Smooth muscle cell (in vitro differentiated cells): Measurements from ENCODE around the gene EIF2B2. TPM values are rescaled to one million over a fixed set of nuclear protein-coding genes. Genes with fewer than 3 reads are reported as not detected.
A peak's percentile ranks its signal among the peaks of the same experiment; 100 is the strongest.

Source experiments
- DNase-seq: peaks from one replicate; lab custom pipeline; 2025; ENCODE audit not compliant: unreplicated experiment; lab: John Stamatoyannopoulos, UW
- H2AFZ ChIP-seq: fragments of 200-600 bp; sonication (generic); 2 replicates; pipeline ENCODE4 v1.6.0; 2016; ENCODE audit warnings: antibody characterized with exemption, low read depth, mild to moderate bottlenecking
- H3F3A ChIP-seq: fragments of 200-600 bp; sonication (generic); 2 replicates; pipeline ENCODE4 v1.6.0; 2017; ENCODE audit warnings: antibody characterized with exemption, low read depth
- H3K27ac ChIP-seq: fragments of 200-600 bp; sonication (generic); 2 replicates; pipeline ENCODE4 v1.5.1; 2016; ENCODE audit warnings: low read depth, mild to moderate bottlenecking
- H3K27me3 ChIP-seq: fragments of 200-600 bp; sonication (generic); 2 replicates; pipeline ENCODE4 v1.6.1; 2016; ENCODE audit warnings: low read depth, mild to moderate bottlenecking
- H3K36me3 ChIP-seq: fragments of 200-600 bp; sonication (generic); 2 replicates; pipeline ENCODE4 v1.5.1; 2016; ENCODE audit warnings: low read depth
- H3K4me1 ChIP-seq: fragments of 200-600 bp; sonication (generic); 2 replicates; pipeline ENCODE4 v1.5.1; 2016; ENCODE audit warnings: low read depth
- H3K4me2 ChIP-seq: fragments of 200-600 bp; sonication (generic); 2 replicates; pipeline ENCODE4 v1.6.0; 2016; ENCODE audit warnings: mild to moderate bottlenecking
- H3K4me3 ChIP-seq: fragments of 200-600 bp; sonication (generic); 2 replicates; pipeline ENCODE4 v1.5.1; 2016; ENCODE audit warnings: mild to moderate bottlenecking
- H3K79me2 ChIP-seq: fragments of 200-600 bp; sonication (generic); 2 replicates; pipeline ENCODE4 v1.6.0; 2016; ENCODE audit warnings: low read depth, mild to moderate bottlenecking
- H3K9ac ChIP-seq: fragments of 200-600 bp; sonication (generic); 2 replicates; pipeline ENCODE4 v1.6.0; 2016; ENCODE audit warnings: low read depth
- H3K9me3 ChIP-seq: fragments of 200-600 bp; sonication (generic); replicated peaks from 2 replicates; pipeline ENCODE4 v1.5.1; 2016; ENCODE audit warnings: low read depth
- H4K20me1 ChIP-seq: fragments of 200-600 bp; sonication (generic); 2 replicates; pipeline ENCODE4 v1.6.0; 2016; ENCODE audit warnings: low read depth
- CTCF ChIP-seq: fragments of 200-600 bp; sonication (generic); IDR thresholded peaks from 2 replicates; pipeline ENCODE4 v1.5.1; 2017; ENCODE audit warnings: borderline replicate concordance, mild to moderate bottlenecking, antibody characterized with exemption; ENCODE audit not compliant: insufficient read depth, poor library complexity, severe bottlenecking
- WGBS: methylation state at CpG from one replicate; pipeline ENCODE4 v1.1.7; 2016; ENCODE audit warnings: low lambda C conversion rate; 5-methylcytosine and 5-hydroxymethylcytosine counted together
- polyA plus RNA-seq: library from polyadenylated mRNA; unstranded; fragments of >200 nt; fragmentation: Nextera tagmentation; extraction: Ambion mirVana; gene quantifications from 2 replicates; pipeline ENCODE4 v1.2.1, GENCODE V29; 2016
- total RNA-seq: library from RNA; depleted of rRNA; stranded (reverse); fragments of >200 nt; gene quantifications from 2 replicates; pipeline ENCODE4 v1.2.3, GENCODE V29; 2014

EIF2B2 gene
- total and polyA plus RNA-seq, 2 experiments from 2014 or later, result 38.0 to 71.2 TPM

GRCh38 chr14:75016815-75017214 is 14.1 kb downstream of the EIF2B2 start:
- Histone ChIP-seq H3K79me2 (no peaks in the 10 kb centered on the region), H4K20me1 (no peaks in the 10 kb centered on the region), H3K9ac (no peak overlapping the region), H2AFZ (no peak overlapping the region), H3K27ac (no peak overlapping the region), H3K4me1 (no peaks in the 10 kb centered on the region), H3K4me3 (no peak overlapping the region), H3K27me3 (no peaks in the 10 kb centered on the region), H3K36me3 (peaks cover 20% of the 10 kb centered on the region), H3K9me3 (no peaks in the 10 kb centered on the region), H3K4me2 (no peak overlapping the region), H3F3A (peaks cover 11% of the 10 kb centered on the region)
- DNase-seq, result no peak
- 98% methylated on average over 3 of the region's 3 CpGs for WGBS
- TF ChIP-seq CTCF, result no peak

DNA sequence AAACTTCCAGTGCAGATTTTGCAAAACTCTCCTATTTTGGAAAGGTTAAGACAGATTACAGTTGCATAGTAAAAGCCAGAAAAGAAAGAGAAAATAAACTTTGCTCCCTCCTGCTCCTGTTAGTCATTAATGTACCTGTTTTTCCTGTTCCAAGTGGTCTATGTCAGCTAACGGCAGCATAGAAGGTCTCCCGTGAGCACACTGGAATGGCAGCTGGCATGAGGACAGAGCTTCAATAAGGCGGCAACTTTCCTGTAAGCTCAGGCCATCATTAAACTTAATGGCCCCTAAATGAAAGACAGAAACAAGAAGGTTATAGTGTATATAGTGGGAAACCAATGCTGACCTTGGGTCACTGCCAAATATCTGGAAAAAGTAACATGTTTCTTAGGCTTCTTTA is 16.0 kb downstream of the EIF2B2 start:
- TF ChIP-seq CTCF, result no peak
- H3K27ac ChIP-seq, result peak overlapping the region; percentile 19
- H3K4me1 ChIP-seq, result no peaks in the 10 kb centered on the region
- DNase-seq, result no peak
- no peaks in the 10 kb centered on the region for H3K27me3 ChIP-seq
- H4K20me1 ChIP-seq, result no peaks in the 10 kb centered on the region
- H3F3A ChIP-seq, result no peaks in the 10 kb centered on the region
- peaks cover 20% of the 10 kb centered on the region for H3K36me3 ChIP-seq
- no peak overlapping the region for H2AFZ ChIP-seq
- H3K79me2 ChIP-seq, result no peaks in the 10 kb centered on the region
- H3K4me3 ChIP-seq, result no peak overlapping the region
- no peak overlapping the region for H3K4me2 ChIP-seq
- WGBS, result 74% methylated on average over 3 of the region's 3 CpGs
- no peak overlapping the region for H3K9ac ChIP-seq
- H3K9me3 ChIP-seq, result no peaks in the 10 kb centered on the region

DNA sequence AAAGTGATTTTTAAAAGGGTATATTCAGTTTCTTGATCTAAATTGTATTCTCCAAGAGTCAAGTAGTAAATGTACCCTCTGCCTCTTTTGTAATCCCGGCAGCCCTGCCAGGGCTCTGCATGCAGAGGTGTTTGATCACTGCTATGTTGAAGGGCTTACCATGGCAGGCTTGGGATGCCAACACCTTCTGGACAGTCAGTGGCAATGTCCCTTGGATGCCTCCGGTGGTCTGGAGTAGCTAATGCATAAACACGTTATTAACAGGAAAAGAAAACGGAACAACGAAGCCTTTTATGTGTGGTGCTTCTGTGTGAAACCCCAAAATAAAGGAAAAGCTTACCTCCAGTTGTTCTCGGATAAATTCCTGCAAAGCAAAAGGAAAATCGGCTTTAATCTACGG is 19.9 kb downstream of the EIF2B2 start:
- H3K9me3 ChIP-seq, result no peaks in the 10 kb centered on the region
- no peak overlapping the region for H3K4me3 ChIP-seq
- no peak overlapping the region for H3K4me2 ChIP-seq
- H2AFZ ChIP-seq, result no peak overlapping the region
- WGBS, result 84% methylated on average over 8 of the region's 8 CpGs
- no peak overlapping the region for H3K27ac ChIP-seq
- H3K79me2 ChIP-seq, result no peaks in the 10 kb centered on the region
- no peaks in the 10 kb centered on the region for H4K20me1 ChIP-seq
- no peaks in the 10 kb centered on the region for H3K27me3 ChIP-seq
- H3K4me1 ChIP-seq, result no peaks in the 10 kb centered on the region
- no peak for DNase-seq
- TF ChIP-seq CTCF, result peak; percentile 27
- H3K36me3 ChIP-seq, result peaks cover 5% of the 10 kb centered on the region
- H3K9ac ChIP-seq, result no peak overlapping the region
- no peaks in the 10 kb centered on the region for H3F3A ChIP-seq

GRCh38 chr14:75023108-75023507 is 20.4 kb downstream of the EIF2B2 start:
- no peak overlapping the region for H3K4me2 ChIP-seq
- H3F3A ChIP-seq, result no peaks in the 10 kb centered on the region
- no peaks in the 10 kb centered on the region for H3K79me2 ChIP-seq
- H3K27ac ChIP-seq, result no peak overlapping the region
- H3K36me3 ChIP-seq, result peaks cover 5% of the 10 kb centered on the region
- no peak overlapping the region for H3K9ac ChIP-seq
- TF ChIP-seq CTCF, result no peak
- H2AFZ ChIP-seq, result no peak overlapping the region
- 88% methylated on average over 1 of the region's 1 CpG for WGBS
- no peak for DNase-seq
- no peaks in the 10 kb centered on the region for H3K4me1 ChIP-seq
- no peaks in the 10 kb centered on the region for H4K20me1 ChIP-seq
- H3K27me3 ChIP-seq, result no peaks in the 10 kb centered on the region
- H3K9me3 ChIP-seq, result no peaks in the 10 kb centered on the region
- no peak overlapping the region for H3K4me3 ChIP-seq
